ENCODE measurements around the gene SLCO3A1. TPM values are rescaled to one million over a fixed set of nuclear protein-coding genes. Genes with fewer than 3 reads are reported as not detected.

The SLCO3A1 gene
- total and polyA plus RNA-seq, 2 of the 8 experiments (the other 6 are each of a cell fraction or from before 2014, with no cell fraction given) = 15.1 to 20.4 TPM

DNA sequence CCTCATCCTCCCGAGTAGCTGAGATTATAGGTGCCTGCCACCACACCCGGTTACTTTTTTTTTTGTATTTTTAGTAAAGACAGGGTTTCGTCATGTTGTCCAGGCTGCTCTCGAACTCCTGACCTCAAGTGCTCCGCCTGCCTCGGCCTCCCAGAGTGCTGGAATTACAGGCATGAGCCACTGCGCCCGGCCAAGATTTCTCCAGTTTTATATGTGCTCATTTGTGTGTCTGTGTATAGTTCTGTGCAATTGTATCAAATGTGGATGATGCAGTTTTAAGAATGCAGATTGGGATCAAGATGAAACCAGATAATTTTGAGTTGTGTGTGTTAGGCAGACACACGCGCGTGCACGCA, 68.3 kb downstream of the SLCO3A1 start (continued):
- TF ChIP-seq, protein P1, sequence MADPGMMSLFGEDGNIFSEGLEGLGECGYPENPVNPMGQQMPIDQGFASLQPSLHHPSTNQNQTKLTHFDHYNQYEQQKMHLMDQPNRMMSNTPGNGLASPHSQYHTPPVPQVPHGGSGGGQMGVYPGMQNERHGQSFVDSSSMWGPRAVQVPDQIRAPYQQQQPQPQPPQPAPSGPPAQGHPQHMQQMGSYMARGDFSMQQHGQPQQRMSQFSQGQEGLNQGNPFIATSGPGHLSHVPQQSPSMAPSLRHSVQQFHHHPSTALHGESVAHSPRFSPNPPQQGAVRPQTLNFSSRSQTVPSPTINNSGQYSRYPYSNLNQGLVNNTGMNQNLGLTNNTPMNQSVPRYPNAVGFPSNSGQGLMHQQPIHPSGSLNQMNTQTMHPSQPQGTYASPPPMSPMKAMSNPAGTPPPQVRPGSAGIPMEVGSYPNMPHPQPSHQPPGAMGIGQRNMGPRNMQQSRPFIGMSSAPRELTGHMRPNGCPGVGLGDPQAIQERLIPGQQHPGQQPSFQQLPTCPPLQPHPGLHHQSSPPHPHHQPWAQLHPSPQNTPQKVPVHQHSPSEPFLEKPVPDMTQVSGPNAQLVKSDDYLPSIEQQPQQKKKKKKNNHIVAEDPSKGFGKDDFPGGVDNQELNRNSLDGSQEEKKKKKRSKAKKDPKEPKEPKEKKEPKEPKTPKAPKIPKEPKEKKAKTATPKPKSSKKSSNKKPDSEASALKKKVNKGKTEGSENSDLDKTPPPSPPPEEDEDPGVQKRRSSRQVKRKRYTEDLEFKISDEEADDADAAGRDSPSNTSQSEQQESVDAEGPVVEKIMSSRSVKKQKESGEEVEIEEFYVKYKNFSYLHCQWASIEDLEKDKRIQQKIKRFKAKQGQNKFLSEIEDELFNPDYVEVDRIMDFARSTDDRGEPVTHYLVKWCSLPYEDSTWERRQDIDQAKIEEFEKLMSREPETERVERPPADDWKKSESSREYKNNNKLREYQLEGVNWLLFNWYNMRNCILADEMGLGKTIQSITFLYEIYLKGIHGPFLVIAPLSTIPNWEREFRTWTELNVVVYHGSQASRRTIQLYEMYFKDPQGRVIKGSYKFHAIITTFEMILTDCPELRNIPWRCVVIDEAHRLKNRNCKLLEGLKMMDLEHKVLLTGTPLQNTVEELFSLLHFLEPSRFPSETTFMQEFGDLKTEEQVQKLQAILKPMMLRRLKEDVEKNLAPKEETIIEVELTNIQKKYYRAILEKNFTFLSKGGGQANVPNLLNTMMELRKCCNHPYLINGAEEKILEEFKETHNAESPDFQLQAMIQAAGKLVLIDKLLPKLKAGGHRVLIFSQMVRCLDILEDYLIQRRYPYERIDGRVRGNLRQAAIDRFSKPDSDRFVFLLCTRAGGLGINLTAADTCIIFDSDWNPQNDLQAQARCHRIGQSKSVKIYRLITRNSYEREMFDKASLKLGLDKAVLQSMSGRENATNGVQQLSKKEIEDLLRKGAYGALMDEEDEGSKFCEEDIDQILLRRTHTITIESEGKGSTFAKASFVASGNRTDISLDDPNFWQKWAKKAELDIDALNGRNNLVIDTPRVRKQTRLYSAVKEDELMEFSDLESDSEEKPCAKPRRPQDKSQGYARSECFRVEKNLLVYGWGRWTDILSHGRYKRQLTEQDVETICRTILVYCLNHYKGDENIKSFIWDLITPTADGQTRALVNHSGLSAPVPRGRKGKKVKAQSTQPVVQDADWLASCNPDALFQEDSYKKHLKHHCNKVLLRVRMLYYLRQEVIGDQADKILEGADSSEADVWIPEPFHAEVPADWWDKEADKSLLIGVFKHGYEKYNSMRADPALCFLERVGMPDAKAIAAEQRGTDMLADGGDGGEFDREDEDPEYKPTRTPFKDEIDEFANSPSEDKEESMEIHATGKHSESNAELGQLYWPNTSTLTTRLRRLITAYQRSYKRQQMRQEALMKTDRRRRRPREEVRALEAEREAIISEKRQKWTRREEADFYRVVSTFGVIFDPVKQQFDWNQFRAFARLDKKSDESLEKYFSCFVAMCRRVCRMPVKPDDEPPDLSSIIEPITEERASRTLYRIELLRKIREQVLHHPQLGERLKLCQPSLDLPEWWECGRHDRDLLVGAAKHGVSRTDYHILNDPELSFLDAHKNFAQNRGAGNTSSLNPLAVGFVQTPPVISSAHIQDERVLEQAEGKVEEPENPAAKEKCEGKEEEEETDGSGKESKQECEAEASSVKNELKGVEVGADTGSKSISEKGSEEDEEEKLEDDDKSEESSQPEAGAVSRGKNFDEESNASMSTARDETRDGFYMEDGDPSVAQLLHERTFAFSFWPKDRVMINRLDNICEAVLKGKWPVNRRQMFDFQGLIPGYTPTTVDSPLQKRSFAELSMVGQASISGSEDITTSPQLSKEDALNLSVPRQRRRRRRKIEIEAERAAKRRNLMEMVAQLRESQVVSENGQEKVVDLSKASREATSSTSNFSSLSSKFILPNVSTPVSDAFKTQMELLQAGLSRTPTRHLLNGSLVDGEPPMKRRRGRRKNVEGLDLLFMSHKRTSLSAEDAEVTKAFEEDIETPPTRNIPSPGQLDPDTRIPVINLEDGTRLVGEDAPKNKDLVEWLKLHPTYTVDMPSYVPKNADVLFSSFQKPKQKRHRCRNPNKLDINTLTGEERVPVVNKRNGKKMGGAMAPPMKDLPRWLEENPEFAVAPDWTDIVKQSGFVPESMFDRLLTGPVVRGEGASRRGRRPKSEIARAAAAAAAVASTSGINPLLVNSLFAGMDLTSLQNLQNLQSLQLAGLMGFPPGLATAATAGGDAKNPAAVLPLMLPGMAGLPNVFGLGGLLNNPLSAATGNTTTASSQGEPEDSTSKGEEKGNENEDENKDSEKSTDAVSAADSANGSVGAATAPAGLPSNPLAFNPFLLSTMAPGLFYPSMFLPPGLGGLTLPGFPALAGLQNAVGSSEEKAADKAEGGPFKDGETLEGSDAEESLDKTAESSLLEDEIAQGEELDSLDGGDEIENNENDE (IDR thresholded peaks at IDR 0.05; ENCODE audit: insufficient replicate concordance, low read length) = no peak
- no peak for TF ChIP-seq CREB1 (IDR thresholded peaks at IDR 0.05)
- TF ChIP-seq TCF12 (IDR thresholded peaks at IDR 0.05; ENCODE audit: low read depth, low read length) = no peak
- TF ChIP-seq TAF1 (IDR thresholded peaks at IDR 0.05; ENCODE audit: low read depth, low read length) = no peak
- TF ChIP-seq SUZ12 (IDR thresholded peaks at IDR 0.05; ENCODE audit: low read length) = no peak
